AG04450 (cell line): ENCODE data around the gene JDP2. TPM values are rescaled to one million over a fixed set of nuclear protein-coding genes. Genes with fewer than 3 reads are reported as not detected.
"Not testable (repeated sequence)": the region's sequence is repeated elsewhere in the genome, so short reads cannot be mapped to it uniquely, and the experiment has no call there.

Experiments
- CTCF ChIA-PET: fragments of 300-600, 350-600 bp; formaldehyde crosslinking; extraction: SDS; loops from one replicate; lab custom pipeline; 2022; ENCODE audit warnings: antibody characterized with exemption, inconsistent platforms; lab: Charles Lee
- POLR2A ChIA-PET: fragments of 350-600 bp; formaldehyde crosslinking; extraction: SDS; loops from one replicate; lab custom pipeline; 2021; ENCODE audit warnings: antibody characterized with exemption, inconsistent platforms; lab: Yijun Ruan, JAX
- DNase-seq: peaks from one replicate; pipeline ENCODE4 v3.0.0-alpha.2; 2011; ENCODE audit warnings: low read depth, low spot score
- H3K27ac ChIP-seq: one replicate; pipeline ENCODE4 v1.5.1; 2012; ENCODE audit warnings: low read depth, low read length, control low read depth
- H3K27me3 ChIP-seq: one replicate; pipeline ENCODE4 v1.6.0; 2012; ENCODE audit warnings: low read length; ENCODE audit not compliant: control insufficient read depth, insufficient read depth
- H3K4me3 ChIP-seq: 2 replicates; pipeline ENCODE4 v1.5.1; 2011; ENCODE audit warnings: mild to moderate bottlenecking, low read depth, low read length, control low read depth
- H3K9me3 ChIP-seq: 2 replicates; pipeline ENCODE4 v1.5.1; 2012; ENCODE audit warnings: low read length; ENCODE audit not compliant: control insufficient read depth, insufficient read depth
- CTCF ChIP-seq: IDR thresholded peaks from 2 replicates; pipeline ENCODE4 v1.5.1; 2011; ENCODE audit warnings: low read depth, low read length, control low read depth, inconsistent platforms
- polyA plus RNA-seq: library from polyadenylated mRNA; depleted of rRNA; stranded (reverse); fragments of >200 nt; gene quantifications from 2 replicates; pipeline ENCODE4 v1.2.3, GENCODE V29; 2011

The JDP2 gene
- polyA plus RNA-seq, 1 experiment: 49.1 TPM

GRCh38 chr14:75381642-75382041 lies 46.2 kb upstream of the JDP2 start:
- ChIA-PET POLR2A (no interaction called here), CTCF (no interaction called here)
- Histone ChIP-seq H3K27ac (no peak overlapping the region), H3K4me3 (no peak overlapping the region), H3K27me3 (peaks cover 32% of the 10 kb centered on the region), H3K9me3 (no peaks in the 10 kb centered on the region)
- no peak for DNase-seq
- TF ChIP-seq CTCF: no peak

GRCh38 chr14:75383219-75383618 lies 44.6 kb upstream of the JDP2 start:
- H3K27ac ChIP-seq, H3K9me3 ChIP-seq, DNase-seq, POLR2A ChIA-PET, H3K4me3 ChIP-seq: not testable (repeated sequence)
- CTCF ChIA-PET: interaction anchor here (1.4 kb wide), 1 partner anchor 106 kb away, joined by 3 read pairs; no protein-coding TSS in a partner anchor
- H3K27me3 ChIP-seq: peaks cover 27% of the 10 kb centered on the region

GRCh38 chr14:75383721-75384120 lies 44.1 kb upstream of the JDP2 start:
- POLR2A ChIA-PET: no interaction called here
- no peak for DNase-seq
- CTCF ChIA-PET: interaction anchor here (1.4 kb wide), 1 partner anchor 105 kb away, joined by 3 read pairs; no protein-coding TSS in a partner anchor

GRCh38 chr14:75389679-75390078 lies 38.1 kb upstream of the JDP2 start:
- Histone ChIP-seq H3K4me3 (no peak overlapping the region), H3K27me3 (peaks cover 27% of the 10 kb centered on the region), H3K27ac (no peak overlapping the region), H3K9me3 (no peaks in the 10 kb centered on the region)
- no peak for TF ChIP-seq CTCF
- no peak for DNase-seq
- POLR2A ChIA-PET: no interaction called here
- CTCF ChIA-PET: no interaction called here

More at GRCh38 chr14:75383721-75384120, 44.1 kb upstream of the JDP2 start:
- Histone ChIP-seq H3K4me3 (no peak overlapping the region), H3K27ac (no peak overlapping the region), H3K9me3 (no peaks in the 10 kb centered on the region), H3K27me3 (peaks cover 27% of the 10 kb centered on the region)
- no peak for TF ChIP-seq CTCF

GRCh38 chr14:75390183-75390582 lies 37.6 kb upstream of the JDP2 start:
- CTCF ChIA-PET: no interaction called here
- no peak for DNase-seq
- POLR2A ChIA-PET: no interaction called here
- H3K27me3 ChIP-seq: peaks cover 31% of the 10 kb centered on the region
- no peak overlapping the region for H3K4me3 ChIP-seq
- H3K9me3 ChIP-seq: no peaks in the 10 kb centered on the region
- no peak overlapping the region for H3K27ac ChIP-seq
- no peak for TF ChIP-seq CTCF
